AML-193 (cell line): ENCODE measurements around the gene FAM47B.

Source experiments
- DNase-seq, 2 experiments: peaks; one replicate each; lab custom pipeline; 2025; lab: John Stamatoyannopoulos, UW

The FAM47B gene

GRCh38 chrX:34942496-34942895 lies at the start of gene FAM47B:
Gene FAM47B, plus strand, starts transcription at chrX:34942796. Its CDS starts 36 bp downstream, at chrX:34942832.
- DNase-seq: no peak

GRCh38 chrX:34893741-34894140 lies 48.9 kb upstream of the FAM47B start:
- DNase-seq: peak in 1 of 2 experiments; percentile 0

- DNase-seq: no peak
Measured at GRCh38 chrX:34900691-34901090, 41.9 kb upstream of the FAM47B start.

GRCh38 chrX:34901761-34902160 lies 40.8 kb upstream of the FAM47B start:
- no peak for DNase-seq

GRCh38 chrX:34903316-34903715 lies 39.3 kb upstream of the FAM47B start:
- no peak for DNase-seq

- no peak for DNase-seq
Measured at GRCh38 chrX:34909151-34909550, 33.4 kb upstream of the FAM47B start.

- no peak for DNase-seq
Measured at GRCh38 chrX:34915463-34916225, 27.0 kb upstream of the FAM47B start.

- no peak for DNase-seq
Measured at GRCh38 chrX:34917146-34917545, 25.4 kb upstream of the FAM47B start.

GRCh38 chrX:34918091-34918736 lies 24.4 kb upstream of the FAM47B start:
- DNase-seq: no peak

GRCh38 chrX:34918856-34919255 lies 23.7 kb upstream of the FAM47B start:
- no peak for DNase-seq

- DNase-seq: no peak
Measured at GRCh38 chrX:34927866-34928265, 14.7 kb upstream of the FAM47B start.

GRCh38 chrX:34943235-34943634 lies 639 bp downstream of the FAM47B start:
- no peak for DNase-seq

- DNase-seq: no peak
Measured at GRCh38 chrX:34956916-34957315, 14.3 kb downstream of the FAM47B start.

- no peak for DNase-seq
Measured at GRCh38 chrX:34961662-34962061, 19.1 kb downstream of the FAM47B start.

- DNase-seq: no peak
Measured at GRCh38 chrX:34972206-34972605, 29.6 kb downstream of the FAM47B start.

- DNase-seq: no peak
Measured at GRCh38 chrX:34978171-34978570, 35.6 kb downstream of the FAM47B start.

GRCh38 chrX:34987646-34988045 lies 45.0 kb downstream of the FAM47B start:
- no peak for DNase-seq
